Brain microvascular endothelial cell (primary cell): ENCODE measurements around the gene ELF2.
A peak's percentile ranks its signal among the peaks of the same experiment; 100 is the strongest.
"Not testable (repeated sequence)": the region's sequence is repeated elsewhere in the genome, so short reads cannot be mapped to it uniquely, and the experiment has no call there.

ENCODE experiments used
- DNase-seq: peaks from one replicate; pipeline ENCODE4 v3.0.0-alpha.2; 2020
- H3K27ac ChIP-seq: fragments of 250-450 bp; sonication (Bioruptor Pico); 2 replicates; pipeline ENCODE4 v1.5.1; 2020; ENCODE audit warnings: mild to moderate bottlenecking, moderate library complexity
- H3K27me3 ChIP-seq: fragments of 250-450 bp; sonication (Bioruptor Pico); replicated peaks from 2 replicates; pipeline ENCODE4 v1.5.1; 2020; ENCODE audit warnings: mild to moderate bottlenecking
- H3K36me3 ChIP-seq: fragments of 250-450 bp; sonication (Bioruptor Pico); replicated peaks from 2 replicates; pipeline ENCODE4 v1.5.1; 2020; ENCODE audit warnings: mild to moderate bottlenecking
- H3K4me3 ChIP-seq: 2 replicates; pipeline ENCODE4 v1.5.1; 2011; ENCODE audit warnings: low read depth, mild to moderate bottlenecking, control low read depth, low read length, moderate library complexity
- CTCF ChIP-seq: IDR thresholded peaks from 2 replicates; pipeline ENCODE4 v1.5.1; 2011; ENCODE audit warnings: low read depth, mild to moderate bottlenecking, moderate library complexity, low read length, control low read depth, inconsistent platforms; ENCODE audit errors: missing control alignments
- in situ Hi-C: cut with HindIII; loops from 2 replicates; pipeline ENCODE4 v1.10.0; 2017; ENCODE audit warnings: low sequenced_read_pairs, low pct_ligation_motif_present

ELF2 gene

GRCh38 chr4:139022835-139023234 lies 154.2 kb downstream of the ELF2 start:
- in situ Hi-C loops: no loop called here
- Histone ChIP-seq H3K27ac (no peak overlapping the region), H3K27me3 (no peaks in the 10 kb centered on the region), H3K36me3 (peaks cover 8% of the 10 kb centered on the region), H3K4me3 (no peak overlapping the region)
- no peak for DNase-seq
- TF ChIP-seq CTCF: no peak

- H3K27me3 ChIP-seq, in situ Hi-C loops, H3K36me3 ChIP-seq, DNase-seq, H3K27ac ChIP-seq, H3K4me3 ChIP-seq: not testable (repeated sequence)
Measured at GRCh38 chr4:139021071-139021470, 155.9 kb downstream of the ELF2 start.

GRCh38 chr4:139020384-139020783 lies 156.6 kb downstream of the ELF2 start:
- Histone ChIP-seq H3K27ac (no peak overlapping the region), H3K27me3 (no peaks in the 10 kb centered on the region), H3K36me3 (peaks cover 8% of the 10 kb centered on the region), H3K4me3 (no peak overlapping the region)
- DNase-seq: no peak
- in situ Hi-C loops: no loop called here
- no peak for TF ChIP-seq CTCF

- no peak for TF ChIP-seq CTCF
- H3K4me3 ChIP-seq: no peak overlapping the region
- in situ Hi-C loops: no loop called here
- peaks cover 8% of the 10 kb centered on the region for H3K36me3 ChIP-seq
- DNase-seq: no peak
- no peaks in the 10 kb centered on the region for H3K27me3 ChIP-seq
- no peak overlapping the region for H3K27ac ChIP-seq
Measured at GRCh38 chr4:139018971-139019758, 157.9 kb downstream of the ELF2 start.

- no peak for DNase-seq
- in situ Hi-C loops: no loop called here
- H3K27me3 ChIP-seq: no peaks in the 10 kb centered on the region
- H3K4me3 ChIP-seq: peak overlapping the region; percentile 29
- no peak for TF ChIP-seq CTCF
- H3K27ac ChIP-seq: no peak overlapping the region
- H3K36me3 ChIP-seq: peaks cover 8% of the 10 kb centered on the region
Measured at GRCh38 chr4:139018501-139018900, 158.5 kb downstream of the ELF2 start.

- Histone ChIP-seq H3K4me3 (peak overlapping the region; percentile 29), H3K27ac (no peak overlapping the region), H3K36me3 (peaks cover 8% of the 10 kb centered on the region), H3K27me3 (no peaks in the 10 kb centered on the region)
- in situ Hi-C loops: no loop called here
- no peak for TF ChIP-seq CTCF
- no peak for DNase-seq
Measured at GRCh38 chr4:139017861-139018260, 159.2 kb downstream of the ELF2 start.
